ENCODE measurements around the gene STEAP3.

GRCh38 chr2:119261493-119262225 is 38.0 kb downstream of the STEAP3 start:
- no peak for TF ChIP-seq CTCF (conservative IDR thresholded peaks at IDR 0.05; ENCODE audit: low read length)
- no peak for TF ChIP-seq EZH2phosphoT487 (IDR thresholded peaks at IDR 0.05; ENCODE audit: borderline replicate concordance)

Measured in Loucy (cell line).